Rectal smooth muscle tissue (tissue), 1 donor: ENCODE results near the gene PPP6R3.

Source experiments
- H3K27ac ChIP-seq: one replicate; pipeline ENCODE4 v1.7.0; 2013; ENCODE audit warnings: low read depth, low read length, inconsistent platforms
- H3K27me3 ChIP-seq: one replicate; pipeline ENCODE4 v1.7.0; 2013; ENCODE audit warnings: low read length; ENCODE audit not compliant: control insufficient read depth, insufficient read depth
- H3K36me3 ChIP-seq: one replicate; pipeline ENCODE4 v1.7.0; 2013; ENCODE audit warnings: low read length; ENCODE audit not compliant: control insufficient read depth, insufficient read depth
- H3K4me1 ChIP-seq: one replicate; pipeline ENCODE4 v1.7.0; 2013; ENCODE audit warnings: low read length; ENCODE audit not compliant: control insufficient read depth, insufficient read depth
- H3K4me3 ChIP-seq: one replicate; pipeline ENCODE4 v1.7.0; 2013; ENCODE audit warnings: low read length
- H3K9ac ChIP-seq: one replicate; pipeline ENCODE4 v1.7.0; 2013; ENCODE audit warnings: low read length

Gene PPP6R3

GRCh38 chr11:68649851-68650555 is 189.5 kb downstream of the PPP6R3 start:
- Histone ChIP-seq H3K36me3 (no peaks in the 10 kb centered on the region), H3K4me3 (no peak overlapping the region), H3K27ac (no peak overlapping the region), H3K9ac (no peak overlapping the region), H3K27me3 (no peaks in the 10 kb centered on the region), H3K4me1 (no peaks in the 10 kb centered on the region)

GRCh38 chr11:68650801-68651200 is 190.2 kb downstream of the PPP6R3 start:
- Histone ChIP-seq H3K27me3 (no peaks in the 10 kb centered on the region), H3K9ac (no peak overlapping the region)

GRCh38 chr11:68651208-68651984 is 190.8 kb downstream of the PPP6R3 start:
- no peaks in the 10 kb centered on the region for H3K27me3 ChIP-seq
- H3K9ac ChIP-seq = no peak overlapping the region
- H3K27ac ChIP-seq = no peak overlapping the region
- H3K36me3 ChIP-seq = no peaks in the 10 kb centered on the region
- no peaks in the 10 kb centered on the region for H3K4me1 ChIP-seq
- H3K4me3 ChIP-seq = no peak overlapping the region

More at GRCh38 chr11:68650801-68651200, 190.2 kb downstream of the PPP6R3 start:
- H3K4me1 ChIP-seq = no peaks in the 10 kb centered on the region
- no peak overlapping the region for H3K4me3 ChIP-seq
- no peak overlapping the region for H3K27ac ChIP-seq
- no peaks in the 10 kb centered on the region for H3K36me3 ChIP-seq

GRCh38 chr11:68651985-68652682 is 191.6 kb downstream of the PPP6R3 start:
- no peak overlapping the region for H3K9ac ChIP-seq
- H3K4me3 ChIP-seq = no peak overlapping the region
- H3K36me3 ChIP-seq = no peaks in the 10 kb centered on the region
- no peaks in the 10 kb centered on the region for H3K27me3 ChIP-seq
- H3K27ac ChIP-seq = no peak overlapping the region
- H3K4me1 ChIP-seq = no peaks in the 10 kb centered on the region

GRCh38 chr11:68652683-68653156 is 192.2 kb downstream of the PPP6R3 start:
- no peak overlapping the region for H3K9ac ChIP-seq

GRCh38 chr11:68653486-68654430 is 193.2 kb downstream of the PPP6R3 start:
- Histone ChIP-seq H3K4me3 (no peak overlapping the region), H3K4me1 (no peaks in the 10 kb centered on the region), H3K9ac (no peak overlapping the region), H3K27ac (no peak overlapping the region), H3K36me3 (no peaks in the 10 kb centered on the region), H3K27me3 (no peaks in the 10 kb centered on the region)

More at GRCh38 chr11:68652683-68653156, 192.2 kb downstream of the PPP6R3 start:
- Histone ChIP-seq H3K36me3 (no peaks in the 10 kb centered on the region), H3K4me1 (no peaks in the 10 kb centered on the region), H3K4me3 (no peak overlapping the region), H3K27ac (no peak overlapping the region), H3K27me3 (no peaks in the 10 kb centered on the region)

GRCh38 chr11:68654978-68655377 is 194.4 kb downstream of the PPP6R3 start:
- H3K4me1 ChIP-seq = no peaks in the 10 kb centered on the region
- H3K9ac ChIP-seq = no peak overlapping the region
- no peaks in the 10 kb centered on the region for H3K36me3 ChIP-seq
- no peaks in the 10 kb centered on the region for H3K27me3 ChIP-seq
- no peak overlapping the region for H3K4me3 ChIP-seq
- no peak overlapping the region for H3K27ac ChIP-seq

- H3K4me3 ChIP-seq = no peak overlapping the region
- no peaks in the 10 kb centered on the region for H3K27me3 ChIP-seq
Measured at GRCh38 chr11:68655406-68655805, 194.9 kb downstream of the PPP6R3 start.

GRCh38 chr11:68655806-68656205 is 195.3 kb downstream of the PPP6R3 start:
- Histone ChIP-seq H3K4me3 (no peak overlapping the region), H3K27me3 (no peaks in the 10 kb centered on the region), H3K4me1 (no peaks in the 10 kb centered on the region), H3K9ac (no peak overlapping the region), H3K36me3 (no peaks in the 10 kb centered on the region), H3K27ac (no peak overlapping the region)

More at GRCh38 chr11:68655406-68655805, 194.9 kb downstream of the PPP6R3 start:
- no peak overlapping the region for H3K9ac ChIP-seq
- no peaks in the 10 kb centered on the region for H3K36me3 ChIP-seq
- H3K4me1 ChIP-seq = no peaks in the 10 kb centered on the region
- no peak overlapping the region for H3K27ac ChIP-seq

GRCh38 chr11:68657021-68657780 is 196.6 kb downstream of the PPP6R3 start:
- Histone ChIP-seq H3K27me3 (no peaks in the 10 kb centered on the region), H3K27ac (no peak overlapping the region), H3K9ac (no peak overlapping the region), H3K36me3 (no peaks in the 10 kb centered on the region), H3K4me3 (no peak overlapping the region), H3K4me1 (no peaks in the 10 kb centered on the region)

GRCh38 chr11:68658097-68658496 is 197.5 kb downstream of the PPP6R3 start:
- Histone ChIP-seq H3K9ac (no peak overlapping the region), H3K36me3 (no peaks in the 10 kb centered on the region), H3K4me1 (no peaks in the 10 kb centered on the region), H3K4me3 (no peak overlapping the region), H3K27me3 (no peaks in the 10 kb centered on the region), H3K27ac (no peak overlapping the region)
